NCI-H1930 (cell line): Measurements from ENCODE around the gene OTOP2.
"Not testable (repeated sequence)": the region's sequence is repeated elsewhere in the genome, so short reads cannot be mapped to it uniquely, and the experiment has no call there.

Source experiments
- DNase-seq, 2 experiments: peaks; one replicate each; lab custom pipeline; 2025; lab: John Stamatoyannopoulos, UW

The OTOP2 gene

DNA sequence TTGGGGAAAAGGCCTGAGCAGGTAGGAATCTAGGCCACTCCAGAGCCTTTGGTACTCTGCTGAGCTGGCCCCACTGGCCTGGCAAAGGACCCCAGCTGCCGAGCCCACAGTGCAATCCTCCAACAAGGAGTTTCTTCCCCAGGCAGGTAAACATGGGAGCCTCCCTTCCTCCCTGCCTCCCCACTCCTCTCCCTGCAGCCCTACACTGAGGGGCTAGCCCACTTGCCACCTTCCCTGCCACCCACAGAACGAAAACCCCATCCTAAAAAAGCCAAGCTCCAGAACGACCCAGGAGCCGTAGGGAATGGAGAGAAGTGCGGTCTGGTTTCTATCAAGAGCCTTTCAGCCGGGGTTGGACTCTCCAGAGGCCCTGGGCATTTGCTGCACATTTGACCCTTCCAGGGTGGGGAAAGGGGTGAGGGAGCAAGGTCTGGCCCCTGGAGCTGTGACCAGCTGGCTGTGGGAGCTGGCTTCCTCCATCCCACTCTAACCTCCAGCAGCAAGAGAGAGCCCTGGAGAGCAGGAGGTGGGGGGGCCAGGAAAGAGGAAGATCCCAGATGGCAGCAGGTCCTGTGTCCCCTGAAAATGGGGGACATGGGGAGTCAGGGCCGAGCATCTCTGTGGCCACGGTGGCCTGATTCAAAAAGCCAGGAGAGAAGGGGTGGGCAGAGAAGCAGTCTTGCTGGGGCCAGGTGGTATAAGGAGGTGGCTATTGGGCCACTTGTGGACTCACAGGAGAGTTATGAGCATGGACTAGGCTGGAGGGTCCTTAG, 47.2 kb downstream of the OTOP2 start:
- DNase-seq, result no peak

DNA sequence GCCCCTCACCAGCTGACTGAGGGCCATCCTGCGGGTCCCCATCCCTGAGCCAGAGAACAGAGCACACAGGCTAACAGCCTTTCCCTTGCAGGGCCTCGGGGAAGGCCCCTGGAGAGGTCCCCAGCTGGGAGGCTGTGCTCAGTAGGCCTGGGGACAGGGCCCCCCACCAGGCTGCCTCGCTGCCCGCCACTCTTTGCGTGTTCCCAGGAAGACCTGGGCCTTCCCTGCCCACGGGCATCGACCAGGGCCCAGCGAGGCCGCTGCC, 47.7 kb downstream of the OTOP2 start:
- no peak for DNase-seq

DNA sequence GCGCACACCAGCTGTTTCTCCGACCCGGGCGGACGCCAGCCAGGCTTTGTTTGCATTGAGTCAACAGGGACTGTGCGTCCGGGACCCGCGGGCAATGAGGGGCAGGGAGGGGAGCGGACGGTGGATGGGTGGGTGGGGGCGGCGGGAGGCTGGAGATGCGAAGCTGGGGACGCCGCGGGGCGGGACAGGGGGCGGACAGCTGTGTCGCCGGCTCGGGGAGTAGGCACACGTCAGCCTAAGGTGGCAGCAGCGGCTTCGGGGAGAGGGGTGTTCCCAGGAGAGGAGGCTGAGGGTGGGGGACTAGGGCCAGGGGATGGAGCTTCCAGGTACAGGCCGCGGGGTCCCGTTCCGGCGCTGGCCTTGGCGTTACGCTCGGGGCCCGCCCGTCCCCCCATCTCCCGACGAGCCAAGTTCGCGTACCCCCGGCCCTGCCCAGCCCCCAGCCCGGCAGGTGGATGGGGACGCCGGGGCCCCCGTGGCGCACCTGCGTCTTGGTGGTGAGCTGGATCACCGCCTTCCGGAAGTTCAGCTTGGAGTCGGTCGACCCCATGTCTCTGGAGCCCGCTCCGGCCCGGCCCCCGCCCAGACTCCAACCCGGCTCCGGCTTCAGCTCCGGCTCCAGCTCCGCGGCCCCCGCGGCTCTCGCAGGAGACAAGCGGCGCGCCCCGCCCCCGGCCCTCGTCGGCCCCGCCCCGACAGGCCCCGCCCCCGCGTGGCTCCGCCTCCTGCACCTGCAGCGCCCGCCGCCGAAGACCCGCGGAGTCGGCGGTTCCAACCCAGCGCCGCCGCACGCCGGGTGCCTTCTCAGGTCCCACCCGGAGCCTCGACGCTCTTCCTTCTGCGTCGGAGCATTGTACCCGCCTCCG, 48.3 kb downstream of the OTOP2 start, which contains the start of gene HID1:
HID1 (minus strand) TSS at position 653 of the 866 bp plus-strand sequence; CDS start at position 550, 103 bp downstream.
- peak; percentile 57 to 73 for DNase-seq

DNA sequence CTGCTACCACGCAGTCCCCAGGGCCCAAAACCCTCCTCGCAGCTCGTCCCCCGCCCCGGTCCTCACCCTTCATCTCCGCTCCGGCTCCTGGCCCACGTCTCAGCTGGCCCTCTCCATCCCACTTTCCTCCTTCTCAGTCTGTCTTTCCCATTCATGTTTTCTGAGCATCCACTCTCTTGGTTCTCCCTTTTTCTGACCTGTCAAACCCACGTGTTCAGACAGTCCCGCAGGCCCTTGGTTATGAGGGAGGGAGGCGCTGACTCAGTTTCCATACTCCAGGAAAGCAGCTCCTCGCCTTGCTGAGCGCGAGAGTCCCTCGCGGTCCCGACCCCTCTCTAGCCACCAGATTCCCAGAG, 48.9 kb downstream of the OTOP2 start:
- DNase-seq, result no peak

DNA sequence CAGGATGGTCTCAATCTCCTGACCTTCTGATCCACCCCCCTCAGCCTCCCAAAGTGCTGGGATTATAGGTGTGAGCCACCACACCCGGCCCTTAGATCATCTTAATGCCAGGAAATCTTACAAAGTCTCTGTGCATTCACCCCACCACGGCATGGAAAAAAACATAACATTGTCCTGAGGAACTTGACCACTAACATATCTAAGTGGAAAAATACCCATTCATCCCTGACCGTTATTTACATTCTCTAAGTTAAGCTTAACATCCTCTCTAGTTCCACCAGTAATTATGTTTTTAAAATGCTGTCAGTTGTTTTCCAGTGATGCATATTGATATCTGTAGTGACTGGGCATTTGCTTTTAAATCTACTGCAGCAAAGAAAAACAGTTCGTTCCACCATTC, 51.9 kb downstream of the OTOP2 start:
- DNase-seq, result no peak

DNA sequence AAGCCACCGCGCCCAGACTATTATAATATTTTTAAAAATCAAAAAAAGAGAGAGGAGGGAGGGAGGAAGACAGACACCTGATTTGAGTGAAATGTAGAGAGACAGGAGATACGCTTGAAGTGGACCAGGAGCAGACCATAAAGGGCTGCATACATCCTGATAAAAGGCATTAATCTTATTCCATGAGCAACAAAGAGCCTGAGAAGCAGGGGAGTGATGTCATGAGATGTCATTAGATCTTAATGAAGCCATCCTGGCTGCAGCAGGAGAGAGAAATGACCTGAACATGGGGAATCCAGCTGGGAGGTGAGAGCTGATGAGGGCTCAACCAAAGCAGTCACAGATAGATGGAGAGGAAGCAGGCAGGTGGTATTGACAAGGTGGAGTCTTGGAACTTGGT, 53.7 kb downstream of the OTOP2 start:
- no peak for DNase-seq

DNA sequence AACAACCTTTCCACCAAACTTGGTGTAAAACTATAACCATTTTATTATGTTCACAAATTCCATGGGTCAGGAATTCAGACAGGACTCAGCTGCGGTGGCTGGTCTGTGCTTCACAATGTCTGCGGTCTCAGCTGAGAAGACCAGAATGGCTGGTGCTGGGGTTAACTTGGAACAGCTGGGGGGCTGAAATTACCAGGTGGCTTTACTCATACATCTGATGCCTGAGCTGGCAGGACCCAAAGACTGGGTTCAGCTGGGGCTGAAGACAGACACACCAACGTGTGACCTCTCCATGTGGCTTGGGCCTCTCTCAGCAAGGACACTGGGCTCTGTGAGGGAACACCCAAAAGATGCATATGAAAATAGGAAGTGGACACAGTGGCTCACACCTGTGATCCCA, 54.2 kb downstream of the OTOP2 start:
- no peak for DNase-seq

DNA sequence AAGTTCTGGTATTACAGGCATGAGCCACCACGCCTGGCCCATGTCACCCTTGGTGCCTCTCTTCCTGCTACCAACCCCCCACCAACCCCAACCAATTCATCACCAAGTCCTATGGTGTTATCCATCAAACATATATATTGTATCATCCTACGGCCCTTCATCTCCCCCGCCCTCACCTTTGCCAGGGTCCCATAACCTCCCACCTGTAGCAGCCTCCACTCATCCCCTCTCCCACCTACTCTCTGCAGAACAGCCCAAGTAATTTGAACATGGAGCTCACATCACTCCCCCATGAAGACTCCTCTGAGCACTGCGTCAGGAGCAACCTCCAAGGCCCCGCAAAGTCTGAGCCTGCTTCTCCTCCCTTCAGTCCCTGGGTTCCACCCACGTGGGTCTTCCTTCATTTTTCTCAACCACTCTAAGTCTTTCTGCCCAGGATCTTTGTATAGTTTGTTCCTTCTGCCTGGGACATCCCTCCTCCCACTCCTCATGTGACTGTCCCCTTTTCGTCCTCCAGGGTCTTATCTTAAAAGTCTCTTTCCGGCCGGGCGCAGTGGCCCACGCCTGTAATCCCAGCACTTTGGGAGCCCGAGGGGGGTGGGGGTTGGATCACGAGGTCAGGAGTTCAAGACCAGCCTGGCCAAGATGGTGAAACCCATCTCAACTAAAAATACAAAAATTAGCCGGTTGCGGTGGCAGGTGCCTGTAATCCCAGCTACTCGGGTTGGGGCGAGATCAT, 55.5 kb downstream of the OTOP2 start:
- no peak for DNase-seq

DNA sequence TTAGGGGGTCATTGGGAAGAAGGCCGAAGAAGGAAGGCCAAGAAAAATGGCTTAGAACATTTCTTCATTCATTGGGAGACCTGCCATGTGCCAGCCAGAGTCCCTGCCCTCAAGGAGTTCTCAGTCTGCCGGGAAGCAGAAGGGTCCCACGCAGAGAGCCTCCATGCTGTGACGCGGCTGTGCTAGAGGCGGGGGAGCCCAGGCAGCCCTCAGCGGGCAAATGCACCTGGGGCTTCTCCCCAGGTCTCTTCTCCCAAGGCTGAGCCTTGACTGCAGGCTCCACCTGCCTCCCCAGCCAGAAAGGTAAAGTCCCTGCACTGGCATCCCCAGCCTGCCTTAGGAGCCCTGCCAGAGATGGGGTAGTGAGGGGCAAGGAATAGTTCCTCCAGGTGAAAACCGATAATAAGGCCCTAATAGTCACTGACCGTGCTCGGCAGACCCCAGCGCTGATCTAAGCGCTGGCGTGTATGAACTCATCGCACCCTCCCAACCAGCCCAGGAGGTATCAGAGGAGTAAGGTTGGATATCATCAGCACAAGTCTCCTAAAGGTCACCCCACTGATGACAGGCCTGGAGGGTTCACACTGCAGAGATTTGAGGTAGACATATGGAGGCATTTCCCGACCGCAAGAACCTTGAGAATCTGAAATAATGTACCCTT, 57.4 kb downstream of the OTOP2 start:
- no peak for DNase-seq

DNA sequence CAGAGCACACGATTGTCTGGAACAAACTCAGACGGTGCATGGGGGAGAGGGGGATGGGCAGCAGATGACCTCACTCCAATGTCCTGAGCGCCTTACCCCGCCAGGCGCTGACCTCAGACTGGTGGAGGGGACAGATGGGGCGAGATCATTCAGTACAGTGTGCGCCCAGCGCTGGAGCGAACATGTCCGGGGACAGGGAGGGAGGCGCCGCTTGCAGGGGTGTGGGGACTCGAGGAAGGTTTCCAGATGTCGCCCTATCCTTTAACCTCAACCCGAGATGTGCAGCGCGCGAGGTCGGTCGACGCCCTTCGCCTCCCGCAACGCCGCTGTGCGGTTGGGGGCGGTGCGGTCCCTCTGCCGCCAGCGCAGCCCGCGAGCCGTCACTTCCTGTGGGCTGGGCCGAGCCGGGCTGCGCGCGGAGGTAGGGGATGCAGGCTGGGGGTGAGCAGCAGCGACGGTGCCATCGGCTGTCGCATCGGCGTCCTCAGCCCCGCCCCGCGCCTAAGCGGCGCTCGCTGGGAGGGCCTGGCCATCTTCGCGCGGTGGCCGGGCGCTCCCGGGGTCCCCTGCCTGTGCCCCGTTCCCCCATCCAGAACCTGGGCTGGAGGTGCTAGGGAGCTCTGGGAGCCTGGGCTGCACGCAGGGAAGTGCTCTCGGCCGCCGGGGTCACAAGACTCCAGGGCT, 58.0 kb downstream of the OTOP2 start:
- DNase-seq, result peak; percentile 83 to 91

DNA sequence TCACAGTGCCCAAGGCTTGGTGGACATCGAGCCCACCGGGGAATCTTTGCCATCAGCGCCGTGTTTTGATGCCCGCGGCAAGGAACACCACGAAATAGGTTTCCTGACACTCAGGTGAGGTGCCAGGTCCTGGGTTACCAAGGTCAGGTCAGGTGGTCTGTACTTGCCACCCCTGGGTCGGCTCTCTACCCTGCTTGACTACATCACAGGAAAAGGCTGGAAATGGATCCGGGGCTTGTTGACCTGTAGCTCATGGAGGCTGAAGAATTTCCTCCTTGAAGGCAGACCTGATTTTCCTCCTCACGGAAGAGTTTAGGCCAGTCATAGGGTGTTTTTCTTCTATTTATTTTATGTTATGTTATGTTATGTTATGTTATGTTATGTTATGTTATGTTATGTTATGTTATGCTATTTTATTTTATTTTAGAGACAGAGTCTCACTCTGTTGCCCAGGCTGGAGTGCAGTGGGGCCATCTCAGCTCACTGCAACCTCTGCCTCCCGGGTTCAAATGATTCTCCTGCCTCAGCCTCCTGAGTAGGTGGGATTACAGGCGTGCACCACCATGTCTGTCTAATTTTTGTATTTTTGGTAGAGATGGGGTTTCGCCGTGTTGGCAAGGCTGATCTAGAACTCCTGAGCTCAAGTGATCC, 58.7 kb downstream of the OTOP2 start:
- DNase-seq, result not testable (repeated sequence)
